CD4-positive, alpha-beta T cell treated with Interleukin-1 beta for 1 hour (primary cell): ENCODE measurements around the gene OARD1.

ENCODE experiments used
- DNase-seq, 2 donors: peaks; one replicate each; pipeline ENCODE4 v3.0.0-alpha.2; 2020 to 2022

The OARD1 gene

GRCh38 chr6:41047745-41048732, 24.1 kb downstream of the OARD1 start:
- DNase-seq: no peak

GRCh38 chr6:41047306-41047705, 24.9 kb downstream of the OARD1 start:
- no peak for DNase-seq

- no peak for DNase-seq
These were observed 26.1 kb downstream of the OARD1 start for GRCh38 chr6:41046084-41046483.

GRCh38 chr6:41045664-41046063, 26.5 kb downstream of the OARD1 start:
- no peak for DNase-seq

- no peak for DNase-seq
These were observed 29.0 kb downstream of the OARD1 start for GRCh38 chr6:41043151-41043550.

- DNase-seq: no peak
These were observed 29.7 kb downstream of the OARD1 start, which contains the start of gene TSPO2 for GRCh38 chr6:41042226-41043055. Gene TSPO2 (plus strand): TSS chr6:41042467. CDS start chr6:41042986, 519 bp downstream.

- no peak for DNase-seq
These were observed 31.1 kb downstream of the OARD1 start for GRCh38 chr6:41040940-41041536.

GRCh38 chr6:41040101-41040939, 31.8 kb downstream of the OARD1 start:
- DNase-seq: no peak

GRCh38 chr6:41039060-41039998, 32.8 kb downstream of the OARD1 start, which contains the start of gene UNC5CL:
Gene UNC5CL (minus strand): TSS chr6:41039221. CDS start chr6:41035074, 4,147 bp downstream.
- peak; percentile 42 to 54 for DNase-seq

- DNase-seq: no peak
These were observed 34.0 kb downstream of the OARD1 start for GRCh38 chr6:41038205-41038604.

- no peak for DNase-seq
These were observed 34.9 kb downstream of the OARD1 start for GRCh38 chr6:41037107-41037900.

- DNase-seq: no peak
These were observed 35.6 kb downstream of the OARD1 start for GRCh38 chr6:41036601-41037000.

GRCh38 chr6:41036186-41036585, 36.0 kb downstream of the OARD1 start:
- DNase-seq: no peak

- no peak for DNase-seq
These were observed 38.4 kb downstream of the OARD1 start for GRCh38 chr6:41033776-41034175.

GRCh38 chr6:41032830-41033229, 39.3 kb downstream of the OARD1 start:
- no peak for DNase-seq

- no peak for DNase-seq
These were observed 43.4 kb downstream of the OARD1 start for GRCh38 chr6:41028561-41029412.

GRCh38 chr6:41027799-41028560, 44.2 kb downstream of the OARD1 start:
- DNase-seq: peak; percentile 73 to 76

GRCh38 chr6:41027241-41027640, 44.9 kb downstream of the OARD1 start:
- no peak for DNase-seq
